Hepatocyte (in vitro differentiated cells): Measurements from ENCODE around the gene ZNF202. TPM values are rescaled to one million over a fixed set of nuclear protein-coding genes. Genes with fewer than 3 reads are reported as not detected.
A peak's percentile ranks its signal among the peaks of the same experiment; 100 is the strongest.

Experiments used
- DNase-seq: peaks from one replicate; pipeline ENCODE4 v3.0.0-alpha.2; 2016; ENCODE audit warnings: low spot score
- H2AFZ ChIP-seq: fragments of 200-600 bp; sonication (generic); 2 replicates; pipeline ENCODE4 v1.6.0; 2016; ENCODE audit warnings: antibody characterized with exemption, mild to moderate bottlenecking
- H3K27ac ChIP-seq: fragments of 200-600 bp; sonication (generic); 2 replicates; pipeline ENCODE4 v1.5.1; 2016; ENCODE audit warnings: mild to moderate bottlenecking
- H3K27me3 ChIP-seq: fragments of 200-600 bp; sonication (generic); 2 replicates; pipeline ENCODE4 v1.6.1; 2016
- H3K36me3 ChIP-seq: fragments of 200-600 bp; sonication (generic); replicated peaks from 2 replicates; pipeline ENCODE4 v1.5.1; 2016; ENCODE audit warnings: low read depth; ENCODE audit not compliant: insufficient read depth
- H3K4me1 ChIP-seq: fragments of 200-600 bp; sonication (generic); 2 replicates; pipeline ENCODE4 v1.5.1; 2016; ENCODE audit warnings: mild to moderate bottlenecking, moderate library complexity; ENCODE audit not compliant: insufficient read depth
- H3K4me2 ChIP-seq: fragments of 200-600 bp; sonication (generic); 2 replicates; pipeline ENCODE4 v1.6.0; 2016
- H3K4me3 ChIP-seq: fragments of 200-600 bp; sonication (generic); 2 replicates; pipeline ENCODE4 v1.5.1; 2016; ENCODE audit warnings: mild to moderate bottlenecking
- H3K79me2 ChIP-seq: fragments of 200-600 bp; sonication (generic); 2 replicates; pipeline ENCODE4 v1.6.0; 2017; ENCODE audit warnings: mild to moderate bottlenecking
- H3K9me2 ChIP-seq: fragments of 200-600 bp; sonication (generic); replicated peaks from 2 replicates; pipeline ENCODE4 v1.6.0; 2017; ENCODE audit warnings: mild to moderate bottlenecking; ENCODE audit not compliant: insufficient read depth
- H3K9me3 ChIP-seq: fragments of 200-600 bp; sonication (generic); 2 replicates; pipeline ENCODE4 v1.5.1; 2016; ENCODE audit warnings: low read depth, mild to moderate bottlenecking
- H4K20me1 ChIP-seq: fragments of 200-600 bp; sonication (generic); 2 replicates; pipeline ENCODE4 v1.6.0; 2016; ENCODE audit warnings: mild to moderate bottlenecking; ENCODE audit not compliant: insufficient read depth, poor library complexity, severe bottlenecking
- CTCF ChIP-seq: fragments of 200-600 bp; sonication (generic); IDR thresholded peaks from 2 replicates; pipeline ENCODE4 v1.5.1; 2016; ENCODE audit warnings: antibody characterized with exemption, mild to moderate bottlenecking; ENCODE audit not compliant: poor library complexity
- EZH2 ChIP-seq: fragments of 200-600 bp; sonication (generic); IDR thresholded peaks from 2 replicates; pipeline ENCODE4 v1.6.1; 2016; ENCODE audit warnings: antibody characterized with exemption, mild to moderate bottlenecking, borderline replicate concordance
- EZH2phosphoT487 ChIP-seq: fragments of 200-600 bp; sonication (generic); IDR thresholded peaks from one replicate; pipeline ENCODE4 v1.6.1; 2018; ENCODE audit warnings: antibody characterized with exemption, mild to moderate bottlenecking, low read depth, moderate library complexity; ENCODE audit not compliant: unreplicated experiment, severe bottlenecking
- WGBS: methylation state at CpG from one replicate; pipeline ENCODE4 v1.1.6; 2016; ENCODE audit warnings: low lambda C conversion rate; ENCODE audit errors: missing lambda C conversion rate; 5-methylcytosine and 5-hydroxymethylcytosine counted together
- polyA plus RNA-seq: library from polyadenylated mRNA; unstranded; fragments of >200 nt; fragmentation: Nextera tagmentation; extraction: Ambion mirVana; gene quantifications from 2 replicates; pipeline ENCODE4 v1.2.1, GENCODE V29; 2016
- total RNA-seq: library from RNA; depleted of rRNA; stranded (reverse); fragments of >200 nt; gene quantifications from 2 replicates; pipeline ENCODE4 v1.2.3, GENCODE V29; 2014

Gene ZNF202
- total and polyA plus RNA-seq, 2 experiments from 2014 or later = 5.7 to 8.4 TPM

GRCh38 chr11:123692961-123693360, 48.5 kb downstream of the ZNF202 start:
- TF ChIP-seq EZH2phosphoT487 = no peak
- TF ChIP-seq EZH2 = no peak
- TF ChIP-seq CTCF = no peak
- no peaks in the 10 kb centered on the region for H3K27me3 ChIP-seq
- H3K4me3 ChIP-seq = no peak overlapping the region
- no peaks in the 10 kb centered on the region for H3K4me1 ChIP-seq
- H3K9me3 ChIP-seq = no peaks in the 10 kb centered on the region
- no peaks in the 10 kb centered on the region for H3K36me3 ChIP-seq
- no peak overlapping the region for H3K27ac ChIP-seq
- no peaks in the 10 kb centered on the region for H3K79me2 ChIP-seq
- no peaks in the 10 kb centered on the region for H4K20me1 ChIP-seq
- H2AFZ ChIP-seq = no peak overlapping the region
- H3K9me2 ChIP-seq = no peaks in the 10 kb centered on the region
- no peak overlapping the region for H3K4me2 ChIP-seq
- DNase-seq = no peak

GRCh38 chr11:123690485-123690884, 51.0 kb downstream of the ZNF202 start:
- H3K4me3 ChIP-seq = no peak overlapping the region
- no peaks in the 10 kb centered on the region for H3K4me1 ChIP-seq
- no peak for TF ChIP-seq CTCF
- no peak for TF ChIP-seq EZH2
- TF ChIP-seq EZH2phosphoT487 = no peak
- WGBS = 76% methylated on average over 3 of the region's 3 CpGs
- no peaks in the 10 kb centered on the region for H4K20me1 ChIP-seq
- DNase-seq = peak; percentile 33
- H3K36me3 ChIP-seq = no peaks in the 10 kb centered on the region
- no peaks in the 10 kb centered on the region for H3K9me2 ChIP-seq
- no peak overlapping the region for H3K4me2 ChIP-seq
- H3K27ac ChIP-seq = no peak overlapping the region
- H3K27me3 ChIP-seq = no peaks in the 10 kb centered on the region
- H3K9me3 ChIP-seq = no peaks in the 10 kb centered on the region
- no peaks in the 10 kb centered on the region for H3K79me2 ChIP-seq
- H2AFZ ChIP-seq = no peak overlapping the region

GRCh38 chr11:123684601-123685000, 56.9 kb downstream of the ZNF202 start:
- DNase-seq = no peak
- H3K27me3 ChIP-seq = peaks cover 13% of the 10 kb centered on the region
- no peaks in the 10 kb centered on the region for H3K9me2 ChIP-seq
- no peak overlapping the region for H3K4me3 ChIP-seq
- no peaks in the 10 kb centered on the region for H3K9me3 ChIP-seq
- no peak overlapping the region for H2AFZ ChIP-seq
- no peaks in the 10 kb centered on the region for H3K79me2 ChIP-seq
- no peaks in the 10 kb centered on the region for H3K36me3 ChIP-seq
- H3K4me2 ChIP-seq = no peak overlapping the region
- TF ChIP-seq EZH2 = no peak
- no peak for TF ChIP-seq EZH2phosphoT487
- TF ChIP-seq CTCF = no peak
- H3K4me1 ChIP-seq = no peaks in the 10 kb centered on the region
- WGBS = 93% methylated on average over 6 of the region's 6 CpGs
- no peak overlapping the region for H3K27ac ChIP-seq
- no peaks in the 10 kb centered on the region for H4K20me1 ChIP-seq
